HL-60 (cell line): ENCODE measurements around the gene NDFIP1.

Source experiments
- CTCF ChIP-seq: IDR thresholded peaks from one replicate; pipeline ENCODE4 v1.5.1; 2011; ENCODE audit warnings: low read length, control low read depth, inconsistent platforms; ENCODE audit not compliant: insufficient read depth
- GABPA ChIP-seq: IDR thresholded peaks from 2 replicates; pipeline ENCODE4 v1.6.1; 2012; ENCODE audit warnings: low read depth
- POLR2AphosphoS5 ChIP-seq: IDR thresholded peaks from 2 replicates; pipeline ENCODE4 v1.6.1; 2012; ENCODE audit warnings: low read depth

- no peak for TF ChIP-seq CTCF
- no peak for TF ChIP-seq POLR2AphosphoS5
- no peak for TF ChIP-seq GABPA
These were observed 89.2 kb downstream of the NDFIP1 start for GRCh38 chr5:142197781-142198180.
